HG02970 (cell line): Measurements from ENCODE around the gene GOT1.

Experiments
- ATAC-seq: cut with Tn5 transposase; IDR thresholded peaks from one replicate; pipeline ENCODE4 v1.9.1; 2021; ENCODE audit warnings: mild to moderate bottlenecking, moderate library complexity, moderate number of reproducible peaks; ENCODE audit not compliant: unreplicated experiment, low FRiP score

The GOT1 gene

DNA sequence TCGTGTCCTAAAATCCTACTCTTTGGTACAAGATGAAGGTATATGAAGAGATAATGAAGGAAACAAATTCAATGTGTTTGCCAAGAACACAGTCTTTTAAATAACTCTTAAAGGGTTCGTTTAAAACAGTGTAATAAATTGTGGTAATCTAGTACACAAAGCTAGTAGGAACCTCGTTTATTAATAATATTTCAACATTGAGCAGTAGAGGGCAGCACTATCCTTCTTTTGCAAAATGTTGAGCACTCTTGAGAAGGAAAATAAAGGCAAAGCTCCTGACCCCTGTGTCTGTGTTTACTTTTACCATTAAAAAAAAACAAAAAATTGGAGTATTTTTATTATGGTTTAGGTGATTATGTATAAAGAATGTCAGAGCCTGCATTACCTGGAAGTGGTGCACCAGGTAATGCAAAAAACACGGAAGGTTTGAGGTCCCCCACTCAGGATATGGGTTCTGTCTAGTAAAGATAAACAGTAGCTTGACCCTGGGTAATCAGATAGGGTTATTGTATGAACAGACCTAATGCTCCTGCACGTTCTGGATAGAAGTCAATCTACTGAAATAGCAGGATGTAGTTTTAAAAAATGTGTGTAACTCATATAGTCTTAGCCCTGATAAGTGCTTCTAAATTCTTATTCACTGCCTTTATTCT lies 5.7 kb upstream of the GOT1 start:
- ATAC-seq, result no peak

DNA sequence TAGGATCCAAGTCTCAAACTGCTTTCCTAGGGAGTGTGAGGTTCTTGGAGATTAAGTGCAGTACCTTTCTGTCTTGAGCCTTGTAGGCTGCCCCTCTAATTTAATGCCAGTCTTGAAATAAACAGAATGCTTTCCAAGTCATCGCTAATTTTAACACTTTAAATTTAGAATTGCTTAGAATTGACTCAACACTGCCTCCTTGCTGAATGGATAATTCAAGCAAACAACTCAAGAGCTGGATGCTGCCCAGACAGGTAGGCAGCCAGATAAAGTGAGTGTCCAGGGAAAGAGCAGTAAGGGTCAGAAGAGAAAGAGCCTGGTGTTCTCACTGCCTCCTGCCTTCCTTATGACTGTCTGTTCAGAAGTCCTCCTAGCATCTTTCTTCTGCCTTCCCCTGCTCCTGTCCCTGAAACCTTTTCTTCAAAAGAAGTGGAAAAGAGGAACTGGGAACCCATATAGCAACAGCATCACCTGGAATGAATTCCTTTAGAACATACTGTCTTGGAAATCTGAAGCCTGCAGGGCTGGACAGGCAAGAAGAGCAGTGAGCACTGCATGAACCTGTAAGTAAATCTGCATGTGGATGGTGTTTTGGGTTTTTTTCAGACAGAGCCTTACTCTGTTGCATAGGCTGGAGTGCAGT lies 3.1 kb upstream of the GOT1 start:
- no peak for ATAC-seq

DNA sequence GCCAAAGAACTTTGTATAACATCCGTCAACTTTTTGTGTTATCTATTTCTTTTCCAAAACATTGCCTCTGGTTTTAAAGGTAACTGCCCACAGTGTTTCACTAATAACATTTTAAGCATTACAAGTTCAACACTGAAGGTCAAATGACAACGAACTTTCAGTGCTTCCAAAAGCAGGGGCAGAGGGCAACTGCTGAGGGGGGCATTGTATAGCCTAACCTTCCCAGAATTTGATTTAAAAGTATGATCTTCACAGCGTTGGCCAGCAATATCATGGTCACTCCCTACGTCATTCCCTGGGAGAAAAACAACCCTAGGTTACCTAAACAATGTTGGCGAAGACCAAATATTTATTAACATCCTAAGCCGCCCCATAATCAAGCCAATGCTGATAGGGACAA lies 2.5 kb upstream of the GOT1 start:
- ATAC-seq, result no peak

DNA sequence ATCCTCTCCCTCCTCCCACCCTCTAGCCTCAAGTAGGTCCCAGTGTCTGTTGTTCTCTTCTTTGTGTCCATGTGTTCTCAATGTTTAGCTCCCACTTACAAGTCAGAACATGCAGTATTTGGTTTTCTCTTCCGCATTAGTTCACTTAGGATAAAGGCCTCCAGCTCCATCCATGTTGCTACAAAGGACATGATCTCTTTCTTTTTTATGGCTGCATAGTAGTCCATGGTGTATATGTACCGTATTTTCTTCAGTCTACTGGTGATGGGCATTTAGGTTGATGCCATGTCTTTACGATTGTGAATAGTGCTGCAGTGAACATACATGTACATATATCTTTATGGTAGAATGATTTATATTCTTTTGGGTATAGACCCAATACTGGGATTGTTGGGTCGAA lies 1.6 kb upstream of the GOT1 start:
- no peak for ATAC-seq

DNA sequence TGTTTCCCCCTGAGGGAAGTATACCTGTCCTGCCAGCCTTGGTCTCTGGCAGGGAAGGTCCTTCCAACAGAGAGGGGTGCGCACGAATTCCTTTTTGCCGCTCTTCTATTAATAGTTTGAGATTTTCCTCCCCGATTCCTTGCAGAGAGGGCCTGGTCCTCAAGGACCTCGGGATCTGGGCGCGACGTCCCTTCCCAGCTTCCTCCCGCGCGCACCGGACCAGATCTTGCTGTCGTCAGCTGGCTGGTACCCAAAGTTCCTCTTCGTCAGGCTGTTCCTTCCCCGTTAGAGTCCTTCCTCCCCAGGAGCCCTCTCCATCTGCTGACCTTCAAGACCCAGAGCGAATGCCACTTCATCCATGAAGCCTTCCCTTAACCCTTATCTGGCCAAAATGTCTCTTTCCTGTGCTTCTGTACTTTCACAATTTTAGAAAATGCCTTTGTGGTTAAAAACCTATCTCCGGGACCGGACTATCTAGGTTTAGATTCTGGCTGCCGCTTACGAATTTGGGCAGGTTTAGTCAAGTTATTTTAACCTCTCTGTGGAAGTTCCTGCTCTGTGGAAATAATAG lies 851 bp upstream of the GOT1 start:
- ATAC-seq, result no peak

DNA sequence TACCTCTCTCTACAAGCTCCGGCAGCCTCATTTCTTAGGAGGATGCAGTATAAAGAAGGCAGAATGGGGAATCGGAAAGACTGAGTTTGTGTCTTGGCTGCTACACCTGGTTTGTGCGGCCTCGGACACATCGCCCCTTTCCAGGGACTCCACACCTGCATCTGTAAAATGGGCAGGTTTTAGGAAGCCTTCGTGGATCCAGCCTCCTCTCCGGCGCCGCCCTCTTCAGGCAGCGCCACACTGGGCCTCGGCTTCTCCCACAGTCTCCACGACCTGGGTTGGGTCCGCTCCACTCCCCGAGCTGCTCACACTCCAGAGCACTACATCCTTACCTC lies 341 bp downstream of the GOT1 start:
- ATAC-seq, result peak; percentile 13

DNA sequence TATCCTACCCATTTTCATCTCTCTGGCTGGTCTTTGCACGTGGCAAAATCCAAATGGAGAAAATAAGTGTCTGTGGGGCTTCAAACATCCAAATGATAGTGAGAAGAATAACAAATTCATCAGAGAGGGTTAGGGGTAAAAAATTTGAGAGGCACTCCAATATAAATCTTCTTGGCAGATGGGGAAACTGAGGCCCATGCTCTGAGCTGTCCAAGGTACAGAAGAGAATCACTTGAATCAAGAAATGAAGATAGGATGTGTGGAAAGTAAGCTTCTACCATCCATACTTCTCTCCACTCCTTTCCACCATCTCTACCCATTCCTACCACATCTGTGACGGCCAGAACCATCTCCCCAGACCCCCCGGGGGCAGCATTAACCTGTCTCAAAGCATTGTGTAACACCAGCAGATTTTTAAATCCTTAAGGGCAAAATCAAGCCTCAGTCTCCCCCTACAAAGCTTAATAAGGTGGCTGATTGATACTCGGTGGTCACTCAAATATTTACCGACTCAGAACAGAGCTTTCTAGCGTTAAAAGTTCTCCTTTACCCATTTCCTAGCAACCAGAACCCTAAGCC lies 818 bp downstream of the GOT1 start:
- ATAC-seq, result no peak

DNA sequence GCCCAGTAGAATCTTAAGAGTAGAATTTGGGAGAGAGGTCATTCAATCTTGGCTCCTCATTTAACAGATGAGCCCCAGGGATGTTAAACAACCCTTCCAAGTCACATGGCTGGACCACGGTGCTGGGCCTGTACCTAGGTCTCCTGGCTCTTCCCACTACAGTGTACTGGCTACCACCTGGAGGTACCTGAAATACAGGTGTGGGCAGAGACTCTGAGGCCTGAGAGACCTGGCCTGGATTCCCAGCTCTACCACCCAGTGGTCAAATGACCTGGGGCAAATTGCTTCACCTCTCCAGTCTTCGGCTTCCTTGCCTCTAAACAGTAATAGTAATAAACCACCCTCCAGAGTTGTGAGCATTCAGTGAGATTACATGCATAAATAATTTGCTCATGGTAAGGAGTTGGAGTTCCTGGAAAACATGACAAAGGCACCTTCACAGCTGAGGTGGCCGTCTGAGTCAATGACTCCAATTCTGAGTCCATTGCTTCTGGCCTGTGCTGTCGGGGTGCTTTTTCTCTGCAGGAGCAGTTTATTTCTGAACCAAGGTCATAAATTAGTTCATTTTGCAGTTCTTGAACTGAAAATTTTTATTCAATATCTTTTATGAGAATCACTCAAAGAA lies 2.7 kb downstream of the GOT1 start:
- ATAC-seq, result no peak

DNA sequence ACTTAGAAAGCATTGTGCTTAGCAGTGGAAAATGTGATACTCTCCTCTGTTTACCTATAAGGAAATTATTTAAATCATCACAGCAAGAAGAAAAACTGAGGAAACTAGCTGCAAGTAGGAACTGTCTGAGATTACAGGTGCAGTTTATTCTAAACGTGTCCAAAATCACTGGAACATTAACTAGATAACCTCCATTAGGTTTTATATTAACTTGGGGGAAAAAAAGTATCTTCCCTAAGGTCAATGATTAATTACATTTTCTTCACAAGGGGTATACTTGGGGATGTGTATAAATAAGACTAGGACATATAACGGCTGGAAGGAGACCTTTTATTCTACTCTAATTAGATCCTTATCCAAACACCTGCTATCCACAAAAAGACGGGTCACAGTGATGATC lies 3.7 kb downstream of the GOT1 start:
- ATAC-seq, result no peak

DNA sequence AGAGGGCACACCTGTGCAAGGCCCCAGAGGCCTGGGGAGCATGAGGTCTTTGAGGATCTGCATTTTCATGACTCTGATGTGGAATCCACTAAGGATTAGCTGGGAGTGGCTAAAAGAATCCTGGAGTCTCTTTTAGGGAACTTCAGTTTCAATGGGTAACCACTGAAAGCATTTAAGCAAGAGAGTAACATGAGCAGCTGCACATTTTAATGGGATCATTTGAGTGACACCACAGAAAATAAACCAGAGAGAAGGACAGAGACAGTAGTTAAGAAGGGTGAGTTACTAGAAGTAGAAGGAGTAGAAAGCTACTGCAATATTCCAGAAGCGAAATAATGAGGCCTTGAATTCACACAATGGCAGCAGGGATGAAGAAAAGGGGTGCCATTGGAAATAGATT lies 5.2 kb downstream of the GOT1 start:
- no peak for ATAC-seq

DNA sequence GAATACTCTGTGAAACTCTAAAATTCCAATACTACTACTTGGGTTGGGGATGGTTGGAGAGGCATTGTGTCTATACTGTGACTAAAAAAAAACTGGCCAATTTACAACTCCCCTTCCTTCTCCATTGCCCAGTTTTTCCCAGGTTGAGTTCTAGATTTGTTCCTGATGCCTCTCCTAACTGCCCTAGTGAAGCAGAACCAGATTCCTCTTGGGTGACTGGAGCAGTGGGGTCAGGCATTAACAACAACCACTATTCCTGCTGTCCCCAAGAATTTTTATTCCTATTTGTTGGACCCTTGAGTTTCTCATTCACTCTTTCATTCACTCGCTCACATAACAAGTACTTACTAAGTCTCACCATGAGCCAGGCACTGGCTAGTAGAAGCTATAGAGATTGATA lies 5.8 kb downstream of the GOT1 start:
- no peak for ATAC-seq

DNA sequence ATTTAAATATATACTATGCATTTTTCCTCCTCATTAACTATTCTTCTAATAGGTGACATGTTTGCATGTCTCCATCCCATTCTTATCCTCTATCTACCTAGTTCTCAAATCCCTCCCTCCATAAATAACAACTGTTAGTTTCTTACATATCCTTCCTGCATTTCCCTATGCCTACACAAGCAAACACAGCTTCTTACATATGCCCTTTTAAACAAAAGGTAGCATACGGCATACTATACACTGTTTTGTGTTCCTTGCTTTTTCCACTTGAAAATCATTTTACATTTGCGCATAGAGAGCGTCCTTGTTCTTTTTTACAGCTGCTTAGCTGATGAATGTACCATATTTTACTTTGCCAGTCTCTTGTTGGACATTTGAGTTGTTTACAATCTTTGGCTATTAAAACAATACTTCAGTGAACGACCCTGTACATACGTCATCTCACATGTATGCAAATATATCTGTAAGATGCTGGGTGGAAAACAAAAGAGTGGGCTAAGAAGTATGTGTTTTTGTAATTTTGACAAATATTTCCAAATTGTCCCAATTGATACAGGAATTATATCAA lies 7.8 kb downstream of the GOT1 start:
- ATAC-seq, result no peak

DNA sequence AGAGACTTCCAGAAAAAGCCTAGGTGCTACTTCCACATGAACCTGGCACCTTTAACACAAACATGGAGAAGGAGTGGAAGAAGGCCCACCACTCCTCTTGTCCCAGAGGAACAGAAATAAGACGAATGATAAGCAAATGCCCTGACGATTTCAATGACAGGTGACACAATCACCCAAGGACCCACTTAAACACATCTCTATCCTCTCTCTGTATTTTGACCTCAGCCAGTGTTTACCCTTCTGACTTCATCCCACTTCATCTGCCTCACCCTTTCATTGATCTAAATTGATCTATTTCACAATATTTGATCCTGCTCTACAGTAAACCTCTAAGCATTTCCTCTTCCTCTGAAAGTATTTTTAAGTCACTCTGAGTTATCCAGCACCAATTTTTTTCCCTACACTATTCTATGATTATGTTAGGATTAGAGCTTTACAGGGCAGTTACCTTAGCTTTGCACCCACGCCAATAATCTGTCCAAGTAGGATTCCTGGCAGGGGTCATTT lies 9.1 kb downstream of the GOT1 start:
- ATAC-seq, result no peak

DNA sequence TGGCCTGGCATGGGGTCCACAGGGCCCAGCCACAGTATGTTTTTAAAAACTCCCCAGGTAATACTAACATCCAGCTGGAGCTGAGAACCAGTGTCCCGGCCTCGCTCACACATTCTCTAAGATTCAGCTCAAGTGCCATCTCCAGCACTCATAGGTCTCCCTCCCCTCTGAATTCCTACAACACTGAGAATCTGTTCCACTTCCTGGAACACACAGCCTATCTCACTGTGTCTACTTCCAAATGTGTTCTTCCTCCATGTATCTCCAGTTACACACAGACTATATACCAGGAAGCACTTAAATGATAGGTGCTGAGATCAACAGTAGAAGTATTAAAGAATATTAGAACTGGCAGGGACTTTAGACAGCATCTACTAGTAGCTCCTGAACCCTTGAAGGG lies 10.7 kb downstream of the GOT1 start:
- ATAC-seq, result no peak

DNA sequence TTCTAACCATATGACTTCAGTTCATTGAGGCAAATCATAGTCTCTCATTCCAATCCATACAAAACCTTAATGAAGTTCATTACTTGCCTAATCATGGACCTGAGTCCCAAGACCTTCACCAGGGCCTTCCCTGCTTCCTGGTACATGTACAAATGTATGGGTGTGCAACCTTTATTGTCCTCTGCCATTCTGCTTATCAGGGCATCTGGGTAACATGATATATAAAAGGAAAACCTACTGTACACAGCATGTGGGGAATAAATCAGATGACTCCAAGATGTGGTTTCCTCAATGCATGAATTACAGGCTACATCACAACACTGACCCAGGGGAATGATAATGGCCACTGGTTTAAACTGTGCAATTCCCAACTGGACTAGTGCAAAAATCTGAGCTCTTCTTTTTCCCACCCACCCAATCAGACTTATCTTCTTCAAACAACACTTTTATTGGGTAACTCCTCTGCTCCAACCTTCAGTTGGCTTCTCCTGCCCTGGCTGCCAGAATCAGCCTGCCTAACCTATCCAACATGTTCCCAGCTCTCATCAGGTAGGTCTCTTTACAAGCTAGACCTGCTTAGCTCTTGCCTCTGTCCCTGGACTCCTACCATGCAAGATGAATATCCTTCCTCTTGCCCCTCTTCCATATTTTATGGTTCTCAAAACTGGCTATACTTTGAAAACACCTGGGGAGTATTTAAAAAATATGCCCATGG lies 11.4 kb downstream of the GOT1 start:
- ATAC-seq, result no peak

DNA sequence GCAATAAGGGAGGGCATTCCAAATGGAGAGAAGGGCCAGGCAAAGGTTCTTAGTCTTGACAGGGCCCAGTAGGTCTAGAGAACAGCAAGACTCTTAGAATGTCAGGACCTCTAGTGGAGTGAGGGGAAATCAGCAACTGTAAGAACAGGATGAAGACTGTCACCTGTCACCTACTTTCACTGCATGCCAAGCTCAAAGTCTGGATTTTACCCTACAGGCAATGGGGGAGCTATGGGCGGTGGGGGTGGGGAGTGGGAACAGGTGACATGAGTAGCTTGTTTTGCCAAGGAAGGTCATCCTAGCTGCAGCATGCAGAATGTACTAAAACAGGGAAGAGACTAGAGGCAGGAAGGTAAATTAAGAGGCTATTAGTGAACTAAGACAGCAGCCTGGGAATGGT lies 18.3 kb downstream of the GOT1 start:
- no peak for ATAC-seq

DNA sequence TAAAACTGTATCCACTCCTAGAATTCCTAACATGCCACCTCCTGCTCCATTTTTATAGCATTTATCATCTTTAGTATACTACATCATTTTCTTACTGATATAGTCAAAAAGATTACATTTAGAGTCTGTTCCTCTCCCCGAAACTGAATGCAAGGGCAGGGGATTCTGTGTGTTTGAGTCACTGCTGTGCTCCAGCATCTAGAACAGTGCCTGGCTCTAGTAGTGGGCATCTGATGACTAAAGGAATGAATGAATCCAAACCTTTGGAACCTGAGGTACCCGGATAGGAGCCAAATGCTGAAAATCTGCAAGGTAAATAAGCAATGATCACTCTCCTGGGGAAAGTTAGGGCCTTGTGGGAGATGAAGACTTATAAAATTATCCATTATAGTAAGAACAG lies 18.9 kb downstream of the GOT1 start:
- no peak for ATAC-seq

DNA sequence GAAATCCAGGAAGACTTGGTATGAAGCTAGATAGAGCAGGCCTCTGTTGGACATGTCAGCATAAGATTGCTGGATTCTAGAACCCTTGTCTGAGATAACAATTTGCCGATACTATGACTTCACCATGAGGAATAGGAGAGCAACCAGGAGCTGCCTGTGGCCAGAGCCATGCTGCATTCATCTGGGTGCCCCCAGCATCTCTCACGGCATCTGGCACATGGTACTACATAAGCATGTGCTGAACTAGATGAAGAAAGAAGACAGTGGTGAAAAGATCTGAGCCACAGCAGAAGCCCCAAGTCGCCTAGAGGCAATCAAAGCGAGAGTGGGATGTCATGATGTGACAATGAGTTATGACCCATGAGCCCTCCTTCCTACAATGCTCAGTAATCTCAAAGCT lies 19.5 kb downstream of the GOT1 start:
- no peak for ATAC-seq

DNA sequence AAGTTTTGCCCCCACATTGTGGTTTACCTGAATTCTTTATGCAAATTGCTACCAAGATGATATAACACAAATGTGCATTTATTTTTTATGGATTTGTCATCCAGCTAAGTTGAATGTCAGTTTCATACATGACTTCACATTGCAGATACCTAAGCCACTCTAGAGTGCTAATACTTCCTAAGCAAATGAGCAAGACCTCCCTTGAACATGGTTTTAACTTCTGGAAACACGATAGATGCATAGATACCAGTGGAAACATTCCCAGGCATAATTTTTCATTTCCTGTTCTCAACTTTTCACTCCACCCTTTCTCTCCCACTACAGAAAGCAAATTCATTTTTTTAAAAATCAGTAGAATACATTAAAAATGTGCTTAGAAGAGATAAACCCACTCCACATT lies 20.3 kb downstream of the GOT1 start:
- ATAC-seq, result no peak

DNA sequence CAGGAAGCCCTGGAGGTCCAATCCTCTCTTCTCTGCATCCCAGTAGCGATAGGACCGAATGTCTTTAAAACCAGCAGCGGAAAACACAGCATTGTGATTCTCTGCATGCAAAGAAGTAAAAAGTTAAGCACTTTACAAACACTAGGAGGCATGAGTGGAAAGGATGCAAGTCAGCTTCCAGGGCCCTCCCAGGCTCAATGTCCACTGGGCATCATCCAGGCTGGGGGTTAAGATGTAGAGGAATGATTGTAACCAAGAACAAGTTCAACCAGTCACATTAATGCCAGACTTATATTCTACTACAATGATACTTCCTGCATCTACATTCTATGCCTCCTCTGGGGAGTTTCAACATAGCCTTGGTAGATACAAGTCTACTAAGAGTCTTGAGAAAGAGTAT lies 24.3 kb downstream of the GOT1 start:
- ATAC-seq, result no peak

DNA sequence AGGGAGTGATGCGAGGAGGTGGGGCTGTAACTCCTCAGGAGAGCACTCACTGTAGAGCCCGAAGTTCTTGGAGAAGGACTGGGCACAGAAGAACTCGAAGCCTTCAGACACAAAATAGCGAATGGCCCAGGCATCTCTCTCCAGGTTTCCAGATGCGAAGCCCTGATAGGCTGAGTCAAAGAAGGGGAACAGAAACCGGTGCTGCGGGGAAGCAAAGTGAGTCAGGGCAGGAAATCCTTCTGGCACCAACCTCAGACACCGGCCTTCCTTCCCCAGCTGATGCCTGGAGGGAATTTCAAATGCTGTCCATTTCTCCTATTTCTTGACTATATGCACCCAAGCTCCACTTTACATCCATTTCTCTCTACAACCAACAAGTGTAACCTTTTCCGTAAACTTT lies 26.8 kb downstream of the GOT1 start:
- ATAC-seq, result no peak
